Measurements from ENCODE around the gene FAM3C.

GRCh38 chr7:121352323-121352722 is 43.8 kb downstream of the FAM3C start:
- TF ChIP-seq, protein P1, sequence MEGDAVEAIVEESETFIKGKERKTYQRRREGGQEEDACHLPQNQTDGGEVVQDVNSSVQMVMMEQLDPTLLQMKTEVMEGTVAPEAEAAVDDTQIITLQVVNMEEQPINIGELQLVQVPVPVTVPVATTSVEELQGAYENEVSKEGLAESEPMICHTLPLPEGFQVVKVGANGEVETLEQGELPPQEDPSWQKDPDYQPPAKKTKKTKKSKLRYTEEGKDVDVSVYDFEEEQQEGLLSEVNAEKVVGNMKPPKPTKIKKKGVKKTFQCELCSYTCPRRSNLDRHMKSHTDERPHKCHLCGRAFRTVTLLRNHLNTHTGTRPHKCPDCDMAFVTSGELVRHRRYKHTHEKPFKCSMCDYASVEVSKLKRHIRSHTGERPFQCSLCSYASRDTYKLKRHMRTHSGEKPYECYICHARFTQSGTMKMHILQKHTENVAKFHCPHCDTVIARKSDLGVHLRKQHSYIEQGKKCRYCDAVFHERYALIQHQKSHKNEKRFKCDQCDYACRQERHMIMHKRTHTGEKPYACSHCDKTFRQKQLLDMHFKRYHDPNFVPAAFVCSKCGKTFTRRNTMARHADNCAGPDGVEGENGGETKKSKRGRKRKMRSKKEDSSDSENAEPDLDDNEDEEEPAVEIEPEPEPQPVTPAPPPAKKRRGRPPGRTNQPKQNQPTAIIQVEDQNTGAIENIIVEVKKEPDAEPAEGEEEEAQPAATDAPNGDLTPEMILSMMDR (IDR thresholded peaks at IDR 0.05): no peak
- TF ChIP-seq EZH2 (IDR thresholded peaks at IDR 0.05; ENCODE audit: borderline replicate concordance, insufficient read depth, low read depth, low read length, poor library complexity, severe bottlenecking): no peak

All from B cell (primary cell).